Ishikawa (cell line): Measurements from ENCODE around the gene KREMEN1.

Experiments used
- CEBPB ChIP-seq: IDR thresholded peaks from 2 replicates; pipeline ENCODE4 v1.6.1; 2012
- EP300 ChIP-seq: IDR thresholded peaks from 2 replicates; pipeline ENCODE4 v1.6.1; 2012; ENCODE audit warnings: borderline replicate concordance
- FOXM1 ChIP-seq: IDR thresholded peaks from 2 replicates; pipeline ENCODE4 v1.6.1; 2012; ENCODE audit warnings: low read depth, borderline replicate concordance
- TAF1 ChIP-seq: IDR thresholded peaks from 2 replicates; pipeline ENCODE4 v1.6.1; 2012; ENCODE audit warnings: low read depth, mild to moderate bottlenecking
- YY1 ChIP-seq: IDR thresholded peaks from 2 replicates; pipeline ENCODE4 v1.6.1; 2012; ENCODE audit warnings: low read depth
- ZBTB7A ChIP-seq: IDR thresholded peaks from 2 replicates; pipeline ENCODE4 v1.6.1; 2012; ENCODE audit warnings: low read depth
- TF ChIP-seq, protein P1 (sequence below): IDR thresholded peaks from 2 replicates; pipeline ENCODE4 v1.6.1; 2012
- TF ChIP-seq, protein P2 (sequence below): IDR thresholded peaks from 2 replicates; pipeline ENCODE4 v1.6.1; 2012

DNA sequence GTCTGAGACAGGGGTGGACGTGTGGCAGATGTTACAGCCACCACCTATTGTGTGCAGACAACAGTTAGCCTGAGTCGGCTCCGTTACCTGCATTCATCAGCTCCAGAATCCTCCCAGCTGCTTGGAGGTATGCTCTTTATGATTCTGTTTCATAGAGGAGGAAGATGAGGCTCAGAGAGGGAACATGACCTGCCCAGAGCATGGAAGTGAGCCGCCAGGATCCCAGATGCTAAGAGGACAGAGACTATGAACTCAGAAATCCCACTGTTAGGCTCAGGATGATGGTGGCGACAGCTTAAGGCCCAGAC lies 134.4 kb downstream of the KREMEN1 start:
- TF ChIP-seq, protein P1, sequence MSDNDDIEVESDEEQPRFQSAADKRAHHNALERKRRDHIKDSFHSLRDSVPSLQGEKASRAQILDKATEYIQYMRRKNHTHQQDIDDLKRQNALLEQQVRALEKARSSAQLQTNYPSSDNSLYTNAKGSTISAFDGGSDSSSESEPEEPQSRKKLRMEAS = no peak
- TF ChIP-seq CEBPB = no peak
- no peak for TF ChIP-seq YY1
- TF ChIP-seq, protein P2, sequence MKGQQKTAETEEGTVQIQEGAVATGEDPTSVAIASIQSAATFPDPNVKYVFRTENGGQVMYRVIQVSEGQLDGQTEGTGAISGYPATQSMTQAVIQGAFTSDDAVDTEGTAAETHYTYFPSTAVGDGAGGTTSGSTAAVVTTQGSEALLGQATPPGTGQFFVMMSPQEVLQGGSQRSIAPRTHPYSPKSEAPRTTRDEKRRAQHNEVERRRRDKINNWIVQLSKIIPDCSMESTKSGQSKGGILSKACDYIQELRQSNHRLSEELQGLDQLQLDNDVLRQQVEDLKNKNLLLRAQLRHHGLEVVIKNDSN = no peak
- TF ChIP-seq EP300 = no peak
- no peak for TF ChIP-seq ZBTB7A
- TF ChIP-seq FOXM1 = no peak
- no peak for TF ChIP-seq TAF1
